SK-N-SH (cell line): ENCODE results near the gene CLIC5. TPM values are rescaled to one million over a fixed set of nuclear protein-coding genes. Genes with fewer than 3 reads are reported as not detected.

Experiments used
- CTCF ChIA-PET: fragments of 300-600, 350-600 bp; formaldehyde crosslinking; extraction: SDS; loops from one replicate; lab custom pipeline; 2021; lab: Yijun Ruan, JAX
- POLR2A ChIA-PET: fragments of 350-600 bp; sonication (Branson Sonifier 250); formaldehyde crosslinking; extraction: SDS; loops from one replicate; lab custom pipeline; 2020; ENCODE audit warnings: antibody characterized with exemption, inconsistent platforms; lab: Yijun Ruan, JAX
- DNase-seq: peaks from one replicate; pipeline ENCODE4 v3.0.0; 2012
- H2AFZ ChIP-seq: fragments of 200-600 bp; sonication (generic); 2 replicates; pipeline ENCODE4 v1.8.1; 2016; ENCODE audit warnings: antibody characterized with exemption, mild to moderate bottlenecking, low read depth
- H3F3A ChIP-seq: fragments of 200-600 bp; sonication (generic); replicated peaks from 2 replicates; pipeline ENCODE3; 2016; ENCODE audit warnings: antibody characterized with exemption, mild to moderate bottlenecking; ENCODE audit not compliant: insufficient read depth
- H3K27ac ChIP-seq, 2 experiments: fragments of 200-500 bp in 1 of 2; fragments of 200-600 bp in 1 of 2; sonication (Bioruptor generic) in 1 of 2; sonication (generic), shearing (Covaris generic) in 1 of 2; 2 replicates each; pipeline versions ENCODE4 v1.5.1 to v1.6.1; 2014 to 2016; ENCODE audit warnings: low read depth in 2 of 2, inconsistent platforms in 1 of 2, low read length in 1 of 2, mild to moderate bottlenecking in 1 of 2, mixed read lengths in 1 of 2
- H3K27me3 ChIP-seq: fragments of 200-600 bp; sonication (generic), shearing (Covaris generic); 2 replicates; pipeline ENCODE4 v1.6.1; 2016; ENCODE audit warnings: mixed run types; ENCODE audit not compliant: insufficient read depth
- H3K36me3 ChIP-seq, 2 experiments: fragments of 200-500 bp in 1 of 2; fragments of 200-600 bp in 1 of 2; sonication (Bioruptor generic) in 1 of 2; sonication (generic) in 1 of 2; replicated peaks in 1 of 2; 2 replicates each; pipeline versions ENCODE3 to v1.5.1; 2014 to 2016; ENCODE audit warnings: low read length in 1 of 2, mild to moderate bottlenecking in 1 of 2; ENCODE audit not compliant: insufficient read depth in 2 of 2, control insufficient read depth in 1 of 2
- H3K4me1 ChIP-seq, 2 experiments: fragments of 200-500 bp in 1 of 2; fragments of 200-600 bp in 1 of 2; sonication (Bioruptor generic) in 1 of 2; sonication (generic), shearing (Covaris generic) in 1 of 2; 2 replicates each; pipeline versions ENCODE4 v1.5.1 to v1.6.1; 2014 to 2016; ENCODE audit warnings: low read depth in 1 of 2, low read length in 1 of 2, mixed run types in 1 of 2; ENCODE audit not compliant: insufficient read depth in 2 of 2, control insufficient read depth in 1 of 2
- H3K4me2 ChIP-seq: fragments of 200-600 bp; sonication (generic), shearing (Covaris generic); 2 replicates; pipeline ENCODE4 v1.6.1; 2017; ENCODE audit warnings: mixed run types
- H3K4me3 ChIP-seq, 2 experiments: fragments of 200-500 bp in 1 of 2; fragments of 200-600 bp in 1 of 2; sonication (Bioruptor generic) in 1 of 2; sonication (generic), shearing (Covaris generic) in 1 of 2; 2 replicates each; pipeline versions ENCODE4 v1.5.1 to v1.8.1; 2014 to 2016; ENCODE audit warnings: low read depth in 2 of 2, inconsistent platforms in 1 of 2, low read length in 1 of 2, mild to moderate bottlenecking in 1 of 2, mixed read lengths in 1 of 2, moderate library complexity in 1 of 2
- H3K79me2 ChIP-seq: fragments of 200-600 bp; sonication (generic); 2 replicates; pipeline ENCODE4 v1.8.1; 2017; ENCODE audit warnings: mild to moderate bottlenecking; ENCODE audit not compliant: insufficient read depth
- H3K9ac ChIP-seq: fragments of 200-600 bp; sonication (generic); 2 replicates; pipeline ENCODE4 v1.6.1; 2017; ENCODE audit warnings: mixed run types
- H3K9me2 ChIP-seq: fragments of 200-600 bp; sonication (generic); 2 replicates; pipeline ENCODE4 v1.6.1; 2017; ENCODE audit warnings: mixed run types
- H3K9me3 ChIP-seq: fragments of 200-600 bp; sonication (generic); 2 replicates; pipeline ENCODE4 v1.6.1; 2017; ENCODE audit warnings: mixed run types, mild to moderate bottlenecking, moderate library complexity
- H4K20me1 ChIP-seq: fragments of 200-600 bp; sonication (generic); 2 replicates; pipeline ENCODE4 v1.6.1; 2017; ENCODE audit warnings: mild to moderate bottlenecking, mixed run types; ENCODE audit not compliant: insufficient read depth
- CHD2 ChIP-seq: fragments of 150-350 bp; IDR thresholded peaks from 2 replicates; pipeline ENCODE4 v1.6.1; 2018; ENCODE audit warnings: low read length; ENCODE audit not compliant: partially characterized antibody
- EP300 ChIP-seq, 2 experiments: IDR thresholded peaks; 2 replicates each; pipeline versions ENCODE4 v1.4.0 to v1.6.1; 2012; ENCODE audit warnings: borderline replicate concordance in 1 of 2, low read depth in 1 of 2, low read length in 1 of 2
- FOSL2 ChIP-seq: IDR thresholded peaks from 2 replicates; pipeline ENCODE4 v1.4.0; 2012; ENCODE audit warnings: low read depth, mild to moderate bottlenecking, moderate library complexity, borderline replicate concordance
- IRF3 ChIP-seq: fragments of 150-350 bp; IDR thresholded peaks from 2 replicates; pipeline ENCODE4 v1.6.1; 2016; ENCODE audit warnings: mild to moderate bottlenecking, low read depth, low read length
- POLR2AphosphoS5 ChIP-seq: IDR thresholded peaks from 2 replicates; pipeline ENCODE4 v1.6.1; 2012; ENCODE audit warnings: low read depth, low read length
- RCOR1 ChIP-seq: fragments of 150-350 bp; IDR thresholded peaks from 2 replicates; pipeline ENCODE4 v1.6.1; 2017; ENCODE audit warnings: antibody characterized with exemption, low read length
- RFX5 ChIP-seq: IDR thresholded peaks from 2 replicates; pipeline ENCODE4 v1.6.1; 2012; ENCODE audit warnings: mild to moderate bottlenecking, improper control_type of control experiment, low read length
- TAF1 ChIP-seq: IDR thresholded peaks from 2 replicates; pipeline ENCODE4 v1.6.1; 2012; ENCODE audit warnings: low read depth, mild to moderate bottlenecking, low read length, moderate library complexity, borderline replicate concordance
- TCF12 ChIP-seq: IDR thresholded peaks from 2 replicates; pipeline ENCODE4 v1.4.0; 2012
- USF2 ChIP-seq: fragments of 150-350 bp; IDR thresholded peaks from 2 replicates; pipeline ENCODE4 v1.6.1; 2017; ENCODE audit warnings: antibody characterized with exemption, low read length, low read depth, borderline replicate concordance
- WGBS: methylation state at CpG from one replicate; pipeline ENCODE4 v1.1.6; 2017; ENCODE audit warnings: low lambda C conversion rate; 5-methylcytosine and 5-hydroxymethylcytosine counted together
- polyA plus RNA-seq, 3 experiments: library from polyadenylated mRNA; depleted of rRNA; stranded (reverse); fragments of >200 nt; gene quantifications; 2 replicates each; pipeline ENCODE4 v1.2.3, GENCODE V29; 2012

The CLIC5 gene
- polyA plus RNA-seq, 1 of the 3 experiments (the other 2 are of a cell fraction) = 0.03 TPM

- ChIA-PET POLR2A (no interaction called here), CTCF (no interaction called here)
- H3K9me3 ChIP-seq = no peaks in the 10 kb centered on the region
- no peak overlapping the region for H3K27ac ChIP-seq
- H3K79me2 ChIP-seq = no peaks in the 10 kb centered on the region
- no peak for TF ChIP-seq TCF12
- H4K20me1 ChIP-seq = no peaks in the 10 kb centered on the region
- H3K27me3 ChIP-seq = no peaks in the 10 kb centered on the region; the same call in 1 of the 2 replicates
- no peaks in the 10 kb centered on the region for H3K36me3 ChIP-seq
- H2AFZ ChIP-seq = no peak overlapping the region
- no peak overlapping the region for H3K4me2 ChIP-seq
- no peak for DNase-seq
- no peak overlapping the region for H3K4me3 ChIP-seq
- no peaks in the 10 kb centered on the region for H3F3A ChIP-seq
- H3K9me2 ChIP-seq = no peaks in the 10 kb centered on the region
- no peak overlapping the region for H3K9ac ChIP-seq
- H3K4me1 ChIP-seq = no peaks in the 10 kb centered on the region
These were observed 47.3 kb upstream of the CLIC5 start for GRCh38 chr6:46062991-46063390.

GRCh38 chr6:46062312-46062711 is 46.7 kb upstream of the CLIC5 start:
- Histone ChIP-seq H3K9ac (no peak overlapping the region), H3F3A (no peaks in the 10 kb centered on the region)
- CTCF ChIA-PET = no interaction called here

GRCh38 chr6:46061497-46061896 is 45.8 kb upstream of the CLIC5 start:
- H3K9ac ChIP-seq = no peak overlapping the region
- no peak overlapping the region for H2AFZ ChIP-seq
- no peak overlapping the region for H3K4me3 ChIP-seq
- no peaks in the 10 kb centered on the region for H3K36me3 ChIP-seq
- no peak overlapping the region for H3K27ac ChIP-seq
- H4K20me1 ChIP-seq = no peaks in the 10 kb centered on the region
- no peaks in the 10 kb centered on the region; the same call in 1 of the 2 replicates for H3K27me3 ChIP-seq
- TF ChIP-seq RFX5 (no peak), FOSL2 (no peak), IRF3 (no peak), EP300 (IDR thresholded peaks at IDR 0.05; ENCODE audit: borderline replicate concordance in 1 of 2, low read depth in 1 of 2, low read length in 1 of 2) (no peak)
- POLR2A ChIA-PET = no interaction called here
- H3K4me2 ChIP-seq = no peak overlapping the region
- no peaks in the 10 kb centered on the region for H3K9me2 ChIP-seq
- no peaks in the 10 kb centered on the region for H3K4me1 ChIP-seq
- CTCF ChIA-PET = no interaction called here
- H3K79me2 ChIP-seq = no peaks in the 10 kb centered on the region
- no peak for DNase-seq
- H3K9me3 ChIP-seq = no peaks in the 10 kb centered on the region
- no peaks in the 10 kb centered on the region for H3F3A ChIP-seq
- 0% methylated on average over 1 of the region's 1 CpG for WGBS

More at GRCh38 chr6:46062312-46062711, 46.7 kb upstream of the CLIC5 start:
- TF ChIP-seq RCOR1 = no peak
- no peak for TF ChIP-seq POLR2AphosphoS5
- TF ChIP-seq TAF1 = no peak
- no peak for TF ChIP-seq CHD2
- no peak for TF ChIP-seq USF2
- TF ChIP-seq, all 33 proteins: peak for 0
- Histone ChIP-seq H3K9me2 (no peaks in the 10 kb centered on the region), H3K4me2 (no peak overlapping the region), H3K27ac (no peak overlapping the region), H3K27me3 (no peaks in the 10 kb centered on the region; the same call in 1 of the 2 replicates), H3K9me3 (no peaks in the 10 kb centered on the region), H2AFZ (no peak overlapping the region), H4K20me1 (no peaks in the 10 kb centered on the region), H3K36me3 (no peaks in the 10 kb centered on the region), H3K79me2 (no peaks in the 10 kb centered on the region), H3K4me3 (no peak overlapping the region), H3K4me1 (no peaks in the 10 kb centered on the region)
- DNase-seq = no peak
- 0% methylated on average over 1 of the region's 2 CpGs for WGBS
- POLR2A ChIA-PET = no interaction called here
